ENCODE measurements around the gene ANGEL2.

GRCh38 chr1:212967801-212968200 lies 47.9 kb downstream of the ANGEL2 start:
- TF ChIP-seq, protein P1, sequence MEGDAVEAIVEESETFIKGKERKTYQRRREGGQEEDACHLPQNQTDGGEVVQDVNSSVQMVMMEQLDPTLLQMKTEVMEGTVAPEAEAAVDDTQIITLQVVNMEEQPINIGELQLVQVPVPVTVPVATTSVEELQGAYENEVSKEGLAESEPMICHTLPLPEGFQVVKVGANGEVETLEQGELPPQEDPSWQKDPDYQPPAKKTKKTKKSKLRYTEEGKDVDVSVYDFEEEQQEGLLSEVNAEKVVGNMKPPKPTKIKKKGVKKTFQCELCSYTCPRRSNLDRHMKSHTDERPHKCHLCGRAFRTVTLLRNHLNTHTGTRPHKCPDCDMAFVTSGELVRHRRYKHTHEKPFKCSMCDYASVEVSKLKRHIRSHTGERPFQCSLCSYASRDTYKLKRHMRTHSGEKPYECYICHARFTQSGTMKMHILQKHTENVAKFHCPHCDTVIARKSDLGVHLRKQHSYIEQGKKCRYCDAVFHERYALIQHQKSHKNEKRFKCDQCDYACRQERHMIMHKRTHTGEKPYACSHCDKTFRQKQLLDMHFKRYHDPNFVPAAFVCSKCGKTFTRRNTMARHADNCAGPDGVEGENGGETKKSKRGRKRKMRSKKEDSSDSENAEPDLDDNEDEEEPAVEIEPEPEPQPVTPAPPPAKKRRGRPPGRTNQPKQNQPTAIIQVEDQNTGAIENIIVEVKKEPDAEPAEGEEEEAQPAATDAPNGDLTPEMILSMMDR (IDR thresholded peaks at IDR 0.05), result peak in 1 of 3 experiments; percentile 28
- no peak for TF ChIP-seq POLR2A (IDR thresholded peaks at IDR 0.05; ENCODE audit: low read depth)
